ENCODE data around the gene CFDP1. TPM values are rescaled to one million over a fixed set of nuclear protein-coding genes. Genes with fewer than 3 reads are reported as not detected.
"Not testable (repeated sequence)": the region's sequence is repeated elsewhere in the genome, so short reads cannot be mapped to it uniquely, and the experiment has no call there.

Gene CFDP1
- total and polyA plus RNA-seq, 5 experiments from 2014 or later, result 34.3 to 39.0 (median 34.9) TPM

GRCh38 chr16:75471723-75472633, 38.7 kb upstream of the CFDP1 start:
- H3K4me3 Mint-ChIP-seq, result no peak overlapping the region
- peak overlapping the region in 1 of 10 donors; percentile 7 for H3K27ac Mint-ChIP-seq
- peaks cover 0 to 7% (median 2%) of the 10 kb centered on the region in 5 donors for H3K27me3 Mint-ChIP-seq
- H3K36me3 Mint-ChIP-seq, result no peaks in the 10 kb centered on the region
- no peaks in the 10 kb centered on the region for H3K9me3 Mint-ChIP-seq
- POLR2A ChIA-PET, result interaction anchor here (0.6 kb wide), 1 partner anchor 46 kb away, joined by 5 read pairs; no protein-coding TSS in a partner anchor
- peaks cover 0 to 6% (median 1%) of the 10 kb centered on the region in 4 donors for H3K4me1 Mint-ChIP-seq
- peak in 8 of 10 donors; percentile 7 to 75 (median 39) for DNase-seq
- ATAC-seq, result peak; percentile 80 to 95

GRCh38 chr16:75466760-75467159, 33.5 kb upstream of the CFDP1 start:
- no peaks in the 10 kb centered on the region for H3K9me3 Mint-ChIP-seq
- no peak overlapping the region for H3K27ac Mint-ChIP-seq
- H3K36me3 Mint-ChIP-seq, result no peaks in the 10 kb centered on the region
- H3K4me3 Mint-ChIP-seq, result no peak overlapping the region
- peaks cover 14 to 30% (median 24%) of the 10 kb centered on the region in 4 donors for H3K4me1 Mint-ChIP-seq
- no peak for DNase-seq
- POLR2A ChIA-PET, result interaction anchor here (0.7 to 1.0 kb wide), 3 partner anchors 27 to 1724 kb away, joined by 3 to 4 read pairs (median 3); partner anchors contain the start of gene MON1B
- no peaks in the 10 kb centered on the region for H3K27me3 Mint-ChIP-seq
- ATAC-seq, result no peak

GRCh38 chr16:75464122-75464918, 31.0 kb upstream of the CFDP1 start, which contains the start of gene TMEM170A:
Gene TMEM170A (minus strand): TSS chr16:75464689. CDS start chr16:75464600, 89 bp downstream.
- ATAC-seq (peak; percentile 89 to 91), DNase-seq (peak; percentile 96 to 99 (median 99))
- Mint-ChIP-seq H3K27me3 (no peaks in the 10 kb centered on the region), H3K4me1 (peaks cover 25 to 51% (median 48%) of the 10 kb centered on the region in 4 donors), H3K27ac (peak within 1 kb of the TSS; percentile 81 to 98 (median 96)), H3K4me3 (peak within 1 kb of the TSS; percentile 88 to 97 (median 94)), H3K9me3 (no peaks in the 10 kb centered on the region), H3K36me3 (peaks cover 0 to 3% (median 0%) of the 10 kb centered on the region in 3 donors)
- POLR2A ChIA-PET, result interaction anchor here (0.6 to 3.9 kb wide), 7 partner anchors 31 to 185 kb away, joined by 3 to 43 read pairs (median 4); partner anchors contain the start of genes CFDP1, KARS1, TERF2IP and TMEM231

GRCh38 chr16:75463389-75464121, 30.3 kb upstream of the CFDP1 start:
- Mint-ChIP-seq H3K4me3 (peak overlapping the region; percentile 88 to 97 (median 94)), H3K27ac (peak overlapping the region; percentile 62 to 96 (median 94)), H3K4me1 (peaks cover 26 to 55% (median 55%) of the 10 kb centered on the region in 4 donors)
- ATAC-seq (peak in 1 of 2 donors; percentile 0), DNase-seq (peak in 1 of 10 donors; percentile 3)
- H3K27me3 Mint-ChIP-seq, H3K9me3 Mint-ChIP-seq, H3K36me3 Mint-ChIP-seq: not testable (repeated sequence)
- POLR2A ChIA-PET, result interaction anchor here (0.6 to 3.9 kb wide), 6 partner anchors 30 to 184 kb away, joined by 3 to 43 read pairs (median 6); partner anchors contain the start of genes CFDP1, KARS1, TERF2IP and TMEM231

- peaks cover 33 to 62% (median 61%) of the 10 kb centered on the region in 4 donors for H3K4me1 Mint-ChIP-seq
- peak in 3 of 10 donors; percentile 16 to 42 (median 36) for DNase-seq
- H3K36me3 Mint-ChIP-seq, result peaks cover 0 to 6% (median 0%) of the 10 kb centered on the region in 3 donors
Observed at GRCh38 chr16:75462806-75463205, 29.5 kb upstream of the CFDP1 start.

GRCh38 chr16:75461575-75461974, 28.3 kb upstream of the CFDP1 start:
- H3K36me3 Mint-ChIP-seq, result peaks cover 0 to 6% (median 0%) of the 10 kb centered on the region in 3 donors
- no peaks in the 10 kb centered on the region for H3K9me3 Mint-ChIP-seq
- no peak for ATAC-seq
- POLR2A ChIA-PET, result no interaction called here
- H3K4me3 Mint-ChIP-seq, result peak overlapping the region in 5 of 10 donors; percentile 1 to 91 (median 33)
- no peak for DNase-seq
- no peaks in the 10 kb centered on the region for H3K27me3 Mint-ChIP-seq
- peaks cover 39 to 75% (median 73%) of the 10 kb centered on the region in 4 donors for H3K4me1 Mint-ChIP-seq
- H3K27ac Mint-ChIP-seq, result peak overlapping the region in 2 of 10 donors; percentile 43 to 62

More at GRCh38 chr16:75462806-75463205, 29.5 kb upstream of the CFDP1 start:
- H3K27ac Mint-ChIP-seq, result peak overlapping the region; percentile 34 to 96 (median 94)
- H3K27me3 Mint-ChIP-seq, result no peaks in the 10 kb centered on the region
- H3K4me3 Mint-ChIP-seq, result peak overlapping the region; percentile 88 to 97 (median 94)
- POLR2A ChIA-PET, result interaction anchor here (3.9 kb wide), 1 partner anchor 29 kb away, joined by 43 read pairs; the partner anchor contains the start of gene CFDP1
- ATAC-seq, result peak in 1 of 2 donors; percentile 11
- H3K9me3 Mint-ChIP-seq, result no peaks in the 10 kb centered on the region

GRCh38 chr16:75460446-75460845, 27.1 kb upstream of the CFDP1 start:
- no peak for ATAC-seq
- no peaks in the 10 kb centered on the region for H3K9me3 Mint-ChIP-seq
- POLR2A ChIA-PET, result no interaction called here
- no peak for DNase-seq
- peaks cover 42 to 83% (median 82%) of the 10 kb centered on the region in 4 donors for H3K4me1 Mint-ChIP-seq
- peaks cover 0 to 6% (median 0%) of the 10 kb centered on the region in 3 donors for H3K36me3 Mint-ChIP-seq
- no peaks in the 10 kb centered on the region for H3K27me3 Mint-ChIP-seq
- H3K27ac Mint-ChIP-seq, result peak overlapping the region in 7 of 10 donors; percentile 7 to 71 (median 55)
- peak overlapping the region in 4 of 10 donors; percentile 12 to 50 (median 30) for H3K4me3 Mint-ChIP-seq

GRCh38 chr16:75459691-75460090, 26.4 kb upstream of the CFDP1 start:
- Mint-ChIP-seq H3K4me1 (peaks cover 40 to 85% (median 83%) of the 10 kb centered on the region in 4 donors), H3K9me3 (no peaks in the 10 kb centered on the region), H3K27ac (peak overlapping the region in 7 of 10 donors; percentile 14 to 73 (median 44)), H3K36me3 (peaks cover 0 to 9% (median 0%) of the 10 kb centered on the region in 3 donors), H3K27me3 (no peaks in the 10 kb centered on the region), H3K4me3 (peak overlapping the region in 4 of 10 donors; percentile 3 to 50 (median 38))
- POLR2A ChIA-PET, result no interaction called here
- ATAC-seq (no peak), DNase-seq (no peak)

- Mint-ChIP-seq H3K27ac (peak overlapping the region in 3 of 10 donors; percentile 5 to 20 (median 13)), H3K27me3 (no peaks in the 10 kb centered on the region), H3K4me3 (no peak overlapping the region), H3K9me3 (no peaks in the 10 kb centered on the region), H3K4me1 (peaks cover 45 to 94% (median 88%) of the 10 kb centered on the region in 4 donors), H3K36me3 (peaks cover 0 to 10% (median 0%) of the 10 kb centered on the region in 3 donors)
- DNase-seq (no peak), ATAC-seq (no peak)
- POLR2A ChIA-PET, result interaction anchor here (1.4 kb wide), 1 partner anchor 25 kb away, joined by 3 read pairs; the partner anchor contains the start of gene CFDP1
Observed at GRCh38 chr16:75458439-75458838, 25.1 kb upstream of the CFDP1 start.

- peaks cover 46 to 94% (median 88%) of the 10 kb centered on the region in 4 donors for H3K4me1 Mint-ChIP-seq
- POLR2A ChIA-PET, result interaction anchor here (1.4 kb wide), 1 partner anchor 24 kb away, joined by 3 read pairs; the partner anchor contains the start of gene CFDP1
- H3K36me3 Mint-ChIP-seq, result peaks cover 0 to 10% (median 0%) of the 10 kb centered on the region in 3 donors
- H3K9me3 Mint-ChIP-seq, result no peaks in the 10 kb centered on the region
- H3K27ac Mint-ChIP-seq, result peak overlapping the region in 3 of 10 donors; percentile 4 to 13 (median 5)
- no peak for DNase-seq
- ATAC-seq, result no peak
- H3K4me3 Mint-ChIP-seq, result no peak overlapping the region
- no peaks in the 10 kb centered on the region for H3K27me3 Mint-ChIP-seq
Observed at GRCh38 chr16:75458029-75458428, 24.7 kb upstream of the CFDP1 start.

- no peak for ATAC-seq
- Mint-ChIP-seq H3K27me3 (no peaks in the 10 kb centered on the region), H3K27ac (peak overlapping the region in 3 of 10 donors; percentile 13 to 69 (median 18)), H3K4me3 (no peak overlapping the region), H3K9me3 (no peaks in the 10 kb centered on the region), H3K4me1 (peaks cover 47 to 94% (median 85%) of the 10 kb centered on the region in 4 donors), H3K36me3 (peaks cover 0 to 10% (median 0%) of the 10 kb centered on the region in 3 donors)
- POLR2A ChIA-PET, result interaction anchor here (1.4 kb wide), 1 partner anchor 24 kb away, joined by 3 read pairs; the partner anchor contains the start of gene CFDP1
- DNase-seq, result no peak
Observed at GRCh38 chr16:75457485-75458021, 24.2 kb upstream of the CFDP1 start.
